H1 (cell line): ENCODE results near the gene DNAJC28. TPM values are rescaled to one million over a fixed set of nuclear protein-coding genes. Genes with fewer than 3 reads are reported as not detected.

Experiments
- CTCF ChIA-PET: fragments of 300-600 bp; sonication (Branson Sonifier 250); formaldehyde crosslinking; loops from one replicate; lab custom pipeline; 2021; ENCODE audit not compliant: partially characterized antibody; lab: Charles Lee
- POLR2A ChIA-PET: fragments of 300-600 bp; sonication (Branson Sonifier 250); formaldehyde crosslinking; loops from one replicate; lab custom pipeline; 2021; ENCODE audit warnings: inconsistent platforms; ENCODE audit not compliant: partially characterized antibody; lab: Charles Lee
- DNase-seq, 2 experiments: peaks; one replicate each; pipeline versions ENCODE4 v3.0.0 to v3.0.0-alpha.2; 2010 to 2022; ENCODE audit warnings: low spot score in 2 of 2, low read depth in 1 of 2, mixed read lengths in 1 of 2
- FAIRE-seq: peaks from 2 replicates; lab custom pipeline; 2011; peaks lifted over from hg19 to GRCh38; lab: Jason Lieb, UNC
- H2AFZ ChIP-seq: 2 replicates; pipeline ENCODE4 v1.8.1; 2012; ENCODE audit warnings: low read length, inconsistent platforms
- H2AK5ac ChIP-seq: 2 replicates; pipeline ENCODE4 v1.6.1; 2013; ENCODE audit warnings: low read depth, low read length
- H2BK120ac ChIP-seq: replicated peaks from 2 replicates; pipeline ENCODE3; 2013; ENCODE audit warnings: low read depth, low read length, inconsistent platforms
- H2BK12ac ChIP-seq: 2 replicates; pipeline ENCODE4 v1.6.1; 2013; ENCODE audit warnings: low read depth, low read length
- H2BK15ac ChIP-seq: 2 replicates; pipeline ENCODE4 v1.6.1; 2013; ENCODE audit warnings: low read length
- H2BK20ac ChIP-seq: 2 replicates; pipeline ENCODE4 v1.6.1; 2013; ENCODE audit warnings: low read length
- H2BK5ac ChIP-seq: 2 replicates; pipeline ENCODE4 v1.6.1; 2013; ENCODE audit warnings: low read depth, low read length
- H3K14ac ChIP-seq: 2 replicates; pipeline ENCODE4 v1.6.1; 2013; ENCODE audit warnings: inconsistent platforms; ENCODE audit not compliant: insufficient read length
- H3K18ac ChIP-seq: 2 replicates; pipeline ENCODE4 v1.6.1; 2013; ENCODE audit warnings: low read length; ENCODE audit errors: extremely low read depth
- H3K23ac ChIP-seq: 2 replicates; pipeline ENCODE4 v1.6.1; 2013; ENCODE audit warnings: inconsistent platforms; ENCODE audit not compliant: insufficient read length
- H3K23me2 ChIP-seq: 2 replicates; pipeline ENCODE4 v1.6.1; 2013; ENCODE audit warnings: low read depth, low read length
- H3K27ac ChIP-seq: 2 replicates; pipeline ENCODE4 v1.6.1; 2011; ENCODE audit warnings: low read depth, low read length, inconsistent platforms
- H3K27me3 ChIP-seq, 4 experiments: replicated peaks in 1 of 4; 1 replicate in 1 of 4; 2 replicates in 3 of 4; pipeline versions ENCODE4 v1.6.1 to v1.8.1; 2011 to 2013; ENCODE audit warnings: low read length in 3 of 4, mild to moderate bottlenecking in 3 of 4, inconsistent platforms in 2 of 4, mixed read lengths in 2 of 4, moderate library complexity in 1 of 4; ENCODE audit not compliant: control insufficient read depth in 3 of 4, insufficient read depth in 3 of 4; ENCODE audit errors: extremely low read depth in 1 of 4
- H3K36me3 ChIP-seq, 4 experiments: 2 replicates each; pipeline versions ENCODE4 v1.6.1 to v1.8.1; 2011 to 2013; ENCODE audit warnings: mild to moderate bottlenecking in 4 of 4, low read length in 3 of 4, moderate library complexity in 2 of 4, control low read depth in 1 of 4, inconsistent platforms in 1 of 4; ENCODE audit not compliant: insufficient read depth in 4 of 4, control insufficient read depth in 2 of 4
- H3K4ac ChIP-seq: replicated peaks from 2 replicates; pipeline ENCODE3; 2013; ENCODE audit warnings: low read length, low read depth, mixed read lengths, inconsistent platforms; ENCODE audit not compliant: insufficient read length
- H3K4me1 ChIP-seq, 4 experiments: replicated peaks in 1 of 4; 1 replicate in 1 of 4; 2 replicates in 3 of 4; pipeline versions ENCODE4 v1.6.1 to v1.8.1; 2011 to 2013; ENCODE audit warnings: low read length in 3 of 4, inconsistent platforms in 2 of 4, mixed read lengths in 1 of 4; ENCODE audit not compliant: insufficient read depth in 4 of 4, control insufficient read depth in 3 of 4
- H3K4me2 ChIP-seq, 2 experiments: 2 replicates each; pipeline versions ENCODE4 v1.6.1 to v1.8.1; 2011 to 2013; ENCODE audit warnings: low read depth in 2 of 2, low read length in 2 of 2, control low read depth in 1 of 2, inconsistent platforms in 1 of 2, mild to moderate bottlenecking in 1 of 2; ENCODE audit not compliant: insufficient read depth in 1 of 2
- H3K4me3 ChIP-seq, 4 experiments: fragments of 200-600, 300-600 bp in 1 of 4; sonication (generic), shearing (Covaris generic), sonication (Bioruptor Twin) in 1 of 4; 2 replicates each; pipeline versions ENCODE4 v1.5.1 to v1.8.1; 2011 to 2016; ENCODE audit warnings: low read length in 4 of 4, low read depth in 3 of 4, control low read depth in 2 of 4, inconsistent platforms in 2 of 4, mild to moderate bottlenecking in 2 of 4, mixed read lengths in 1 of 4, moderate library complexity in 1 of 4; ENCODE audit not compliant: insufficient read depth in 2 of 4; ENCODE audit errors: extremely low read depth in 1 of 4
- H3K56ac ChIP-seq: replicated peaks from 2 replicates; pipeline ENCODE3; 2013; ENCODE audit warnings: low read depth, mild to moderate bottlenecking, mixed read lengths, low read length, inconsistent platforms; ENCODE audit not compliant: insufficient read length
- H3K79me1 ChIP-seq: 2 replicates; pipeline ENCODE4 v1.6.1; 2013; ENCODE audit warnings: low read depth, low read length, control low read depth
- H3K79me2 ChIP-seq, 2 experiments: 2 replicates each; pipeline versions ENCODE4 v1.6.1 to v1.8.1; 2012 to 2013; ENCODE audit warnings: low read length in 2 of 2, mild to moderate bottlenecking in 2 of 2, inconsistent platforms in 1 of 2; ENCODE audit not compliant: insufficient read depth in 2 of 2, control insufficient read depth in 1 of 2
- H3K9ac ChIP-seq, 4 experiments: replicated peaks in 1 of 4; 1 replicate in 1 of 4; 2 replicates in 3 of 4; pipeline versions ENCODE4 v1.6.1 to v1.8.1; 2011 to 2013; ENCODE audit warnings: low read depth in 3 of 4, low read length in 3 of 4, control low read depth in 2 of 4, mild to moderate bottlenecking in 2 of 4, moderate library complexity in 2 of 4, inconsistent platforms in 1 of 4; ENCODE audit errors: extremely low read depth in 1 of 4
- H3K9me3 ChIP-seq, 2 experiments: 2 replicates each; pipeline versions ENCODE4 v1.6.1 to v1.8.1; 2012 to 2013; ENCODE audit warnings: mild to moderate bottlenecking in 2 of 2, moderate library complexity in 2 of 2, control low read depth in 1 of 2, inconsistent platforms in 1 of 2, low read depth in 1 of 2, low read length in 1 of 2, mixed read lengths in 1 of 2; ENCODE audit not compliant: insufficient read depth in 2 of 2
- H4K20me1 ChIP-seq, 2 experiments: replicated peaks in 1 of 2; 2 replicates each; pipeline versions ENCODE3 to v1.8.1; 2011 to 2013; ENCODE audit warnings: inconsistent platforms in 2 of 2, low read length in 2 of 2, mild to moderate bottlenecking in 1 of 2; ENCODE audit not compliant: insufficient read depth in 2 of 2, control insufficient read depth in 1 of 2
- H4K5ac ChIP-seq: 2 replicates; pipeline ENCODE4 v1.6.1; 2013; ENCODE audit warnings: low read length, low read depth, mixed read lengths, inconsistent platforms; ENCODE audit not compliant: insufficient read length
- H4K8ac ChIP-seq: 2 replicates; pipeline ENCODE4 v1.8.0; 2013; ENCODE audit warnings: mild to moderate bottlenecking, moderate library complexity, low read length, inconsistent platforms; ENCODE audit not compliant: insufficient read depth; ENCODE audit errors: extremely low read depth
- H4K91ac ChIP-seq: replicated peaks from 2 replicates; pipeline ENCODE3; 2013; ENCODE audit warnings: low read length, mixed read lengths, inconsistent platforms; ENCODE audit not compliant: insufficient read length
- JUN ChIP-seq: IDR thresholded peaks from 2 replicates; pipeline ENCODE4 v1.6.1; 2011; ENCODE audit warnings: low read depth, mild to moderate bottlenecking, improper control_type of control experiment, low read length
- PHF8 ChIP-seq: fragments of 200-600 bp; sonication (generic); conservative IDR thresholded peaks from 2 replicates; pipeline ENCODE4 v1.7.1; 2012; ENCODE audit warnings: low read depth, mild to moderate bottlenecking, inconsistent platforms, low read length, moderate library complexity
- RBBP5 ChIP-seq: IDR thresholded peaks from 2 replicates; pipeline ENCODE4 v1.7.1; 2012; ENCODE audit warnings: low read depth, mild to moderate bottlenecking, inconsistent platforms, low read length, moderate library complexity, borderline replicate concordance
- WGBS, 2 experiments: shearing (Covaris generic) in 1 of 2; methylation state at CpG; one replicate each; pipeline versions ENCODE4 v1.1.6 to v1.1.7; 2013 to 2015; ENCODE audit warnings: low lambda C conversion rate in 2 of 2, mixed read lengths in 2 of 2, inconsistent platforms in 1 of 2, low coverage in 1 of 2, missing lambda C conversion rate in 1 of 2; ENCODE audit not compliant: insufficient replicate concordance in 2 of 2, insufficient coverage in 1 of 2, insufficient read length in 1 of 2; ENCODE audit errors: extremely low coverage in 1 of 2, missing lambda C conversion rate in 1 of 2; 5-methylcytosine and 5-hydroxymethylcytosine counted together
- polyA plus RNA-seq, 7 experiments: library from polyadenylated mRNA; depleted of rRNA in 3 of 7; stranded (reverse) in 5 of 7; unstranded in 2 of 7; fragments of >200 nt in 5 of 7; fragments of 200-250 nt in 2 of 7; gene quantifications; 1 replicate in 5 of 7; 2 replicates in 1 of 7; 4 replicates in 1 of 7; pipeline versions ENCODE4 v1.2.1 to v1.2.3, GENCODE V29; 2011 to 2013; ENCODE audit warnings: missing spikeins in 2 of 7, mixed read lengths in 2 of 7
- total RNA-seq: library from RNA; stranded (reverse); fragmentation: NEBNext Ultra II Directional; extraction: Animal tissue kit (Norgen Biotek cat#: 25700); gene quantifications from 2 replicates; pipeline ENCODE4 v1.2.1, GENCODE V29; 2021
- TF ChIP-seq, protein P1 (sequence below): IDR thresholded peaks from 2 replicates; pipeline ENCODE4 v1.6.1; 2011; ENCODE audit warnings: low read depth, mild to moderate bottlenecking, low read length; ENCODE audit not compliant: insufficient read depth
- TF ChIP-seq, protein P2 (sequence below): IDR thresholded peaks from 2 replicates; pipeline ENCODE4 v1.6.1; 2012; ENCODE audit warnings: inconsistent platforms

Gene DNAJC28
- total and polyA plus RNA-seq, 2 of the 8 experiments (the other 6 are each of a cell fraction or from before 2014, with no cell fraction given), result 0.97 to 4.3 TPM

DNA sequence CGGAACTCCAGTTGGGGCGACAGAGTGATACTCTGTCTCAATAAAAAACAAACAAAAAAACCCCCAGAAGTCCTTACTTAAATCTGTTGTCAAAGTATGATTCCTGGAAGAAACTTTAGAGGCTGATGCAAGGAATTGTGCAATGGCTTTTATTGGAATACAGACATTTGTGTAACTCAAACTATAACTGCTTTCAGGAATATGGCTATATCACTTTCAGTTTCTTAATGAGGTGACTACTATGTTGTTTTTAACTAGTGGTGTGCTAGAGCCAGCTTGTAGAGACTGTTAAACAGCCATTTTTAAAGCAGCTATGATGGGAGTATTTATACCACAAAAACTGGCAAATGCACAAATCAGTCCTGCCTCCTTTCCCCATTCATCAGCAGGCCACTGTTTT lies 22.7 kb upstream of the DNAJC28 start:
- no peak for DNase-seq
- Histone ChIP-seq H3K4me1 (no peaks in the 10 kb centered on the region), H3K23ac (no peak overlapping the region), H3K79me2 (no peaks in the 10 kb centered on the region), H4K20me1 (peaks cover 0 to 6% of the 10 kb centered on the region in 2 experiments), H4K8ac (no peak overlapping the region), H2BK15ac (no peak overlapping the region), H2BK20ac (no peak overlapping the region), H3K27me3 (no peaks in the 10 kb centered on the region), H2AK5ac (no peak overlapping the region), H3K56ac (no peak overlapping the region), H3K4me3 (no peak overlapping the region), H4K5ac (no peak overlapping the region), H3K27ac (no peak overlapping the region), H2BK5ac (no peak overlapping the region), H3K9ac (no peak overlapping the region), H2BK12ac (no peak overlapping the region), H3K18ac (no peak overlapping the region), H3K36me3 (peaks cover 17 to 95% (median 73%) of the 10 kb centered on the region in 4 experiments), H3K79me1 (no peaks in the 10 kb centered on the region; the same call in 1 of the 2 replicates), H3K9me3 (no peaks in the 10 kb centered on the region), H3K14ac (no peak overlapping the region), H2AFZ (no peak overlapping the region), H3K4me2 (no peak overlapping the region), H3K4ac (no peak overlapping the region), H2BK120ac (no peak overlapping the region), H4K91ac (no peak overlapping the region), H3K23me2 (no peaks in the 10 kb centered on the region)
- CTCF ChIA-PET, result interaction anchor here (1.1 to 1.3 kb wide), 2 partner anchors 32 to 54 kb away, joined by 3 read pairs; no protein-coding TSS in a partner anchor
- POLR2A ChIA-PET, result interaction anchor here (1.2 to 2.5 kb wide), 6 partner anchors 8 to 34 kb away, joined by 3 to 14 read pairs (median 4); partner anchors contain the start of gene TMEM50B
- 91% methylated on average over 2 of the region's 2 CpGs; no CpG with 5 or more reads in 1 of the 2 experiments for WGBS, 2 experiments
- FAIRE-seq, result no peak
- TF ChIP-seq JUN (no peak), RBBP5 (no peak), PHF8 (no peak)
- TF ChIP-seq, protein P1, sequence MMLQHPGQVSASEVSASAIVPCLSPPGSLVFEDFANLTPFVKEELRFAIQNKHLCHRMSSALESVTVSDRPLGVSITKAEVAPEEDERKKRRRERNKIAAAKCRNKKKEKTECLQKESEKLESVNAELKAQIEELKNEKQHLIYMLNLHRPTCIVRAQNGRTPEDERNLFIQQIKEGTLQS, result no peak
- TF ChIP-seq, protein P2, sequence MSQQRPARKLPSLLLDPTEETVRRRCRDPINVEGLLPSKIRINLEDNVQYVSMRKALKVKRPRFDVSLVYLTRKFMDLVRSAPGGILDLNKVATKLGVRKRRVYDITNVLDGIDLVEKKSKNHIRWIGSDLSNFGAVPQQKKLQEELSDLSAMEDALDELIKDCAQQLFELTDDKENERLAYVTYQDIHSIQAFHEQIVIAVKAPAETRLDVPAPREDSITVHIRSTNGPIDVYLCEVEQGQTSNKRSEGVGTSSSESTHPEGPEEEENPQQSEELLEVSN, result no peak
